Liver (tissue), 3 donors: ENCODE results near the gene DRC1.

Source experiments
- JUND ChIP-seq, 2 donors: IDR thresholded peaks; 2 replicates each; pipeline ENCODE4 v1.6.1; 2016; ENCODE audit warnings: antibody characterized with exemption in 2 of 2
- TAF1 ChIP-seq: conservative IDR thresholded peaks from 2 replicates; pipeline ENCODE4 v1.6.1; 2016; ENCODE audit warnings: antibody characterized with exemption, mild to moderate bottlenecking
- TF ChIP-seq, protein P1 (sequence below): fragments of 150-350 bp; IDR thresholded peaks from 2 replicates; pipeline ENCODE4 v1.5.1; 2017; ENCODE audit warnings: improper control_type of control experiment, low read depth, low read length; ENCODE audit not compliant: missing input control
- donor health status: healthy.
- donor health status: healthy.

DNA sequence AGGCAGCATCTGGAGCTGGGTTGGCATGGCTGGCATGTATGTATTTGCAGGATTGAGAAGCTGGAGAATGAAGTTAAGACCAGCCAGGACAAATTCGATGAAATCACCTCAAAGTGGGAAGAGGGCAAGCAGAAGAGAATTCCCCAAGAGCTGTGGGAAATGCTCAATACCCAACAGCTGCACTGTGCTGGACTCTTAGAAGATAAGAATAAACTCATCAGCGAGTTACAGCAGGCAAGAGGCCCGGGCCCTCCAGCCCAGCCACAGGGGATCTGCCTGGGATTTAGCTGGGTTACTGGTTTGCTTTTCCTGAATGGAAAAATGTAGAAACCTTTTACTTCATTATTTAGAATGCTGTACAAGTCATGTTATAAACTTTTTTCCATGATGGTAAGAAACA is 22.5 kb downstream of the DRC1 start:
- TF ChIP-seq, protein P1, sequence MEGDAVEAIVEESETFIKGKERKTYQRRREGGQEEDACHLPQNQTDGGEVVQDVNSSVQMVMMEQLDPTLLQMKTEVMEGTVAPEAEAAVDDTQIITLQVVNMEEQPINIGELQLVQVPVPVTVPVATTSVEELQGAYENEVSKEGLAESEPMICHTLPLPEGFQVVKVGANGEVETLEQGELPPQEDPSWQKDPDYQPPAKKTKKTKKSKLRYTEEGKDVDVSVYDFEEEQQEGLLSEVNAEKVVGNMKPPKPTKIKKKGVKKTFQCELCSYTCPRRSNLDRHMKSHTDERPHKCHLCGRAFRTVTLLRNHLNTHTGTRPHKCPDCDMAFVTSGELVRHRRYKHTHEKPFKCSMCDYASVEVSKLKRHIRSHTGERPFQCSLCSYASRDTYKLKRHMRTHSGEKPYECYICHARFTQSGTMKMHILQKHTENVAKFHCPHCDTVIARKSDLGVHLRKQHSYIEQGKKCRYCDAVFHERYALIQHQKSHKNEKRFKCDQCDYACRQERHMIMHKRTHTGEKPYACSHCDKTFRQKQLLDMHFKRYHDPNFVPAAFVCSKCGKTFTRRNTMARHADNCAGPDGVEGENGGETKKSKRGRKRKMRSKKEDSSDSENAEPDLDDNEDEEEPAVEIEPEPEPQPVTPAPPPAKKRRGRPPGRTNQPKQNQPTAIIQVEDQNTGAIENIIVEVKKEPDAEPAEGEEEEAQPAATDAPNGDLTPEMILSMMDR: no peak
- TF ChIP-seq TAF1 (no peak), JUND (IDR thresholded peaks at IDR 0.05) (no peak)
